Middle frontal gyrus (tissue), 1 donor: ENCODE data around the gene NUTM2E.
"Not testable (repeated sequence)": the region's sequence is repeated elsewhere in the genome, so short reads cannot be mapped to it uniquely, and the experiment has no call there.

ENCODE experiments used
- DNase-seq: peaks from one replicate; pipeline ENCODE4 v3.0.0-alpha.2; 2015; ENCODE audit warnings: low spot score; ENCODE audit errors: extremely low spot score

NUTM2E gene

GRCh38 chr10:79862803-79863202, 36.3 kb downstream of the NUTM2E start:
- DNase-seq: not testable (repeated sequence)

- not testable (repeated sequence) for DNase-seq
Measured at GRCh38 chr10:79866903-79867551, 40.5 kb downstream of the NUTM2E start.

- not testable (repeated sequence) for DNase-seq
Measured at GRCh38 chr10:79868023-79868422, 41.5 kb downstream of the NUTM2E start.

GRCh38 chr10:79869439-79870097, 43.0 kb downstream of the NUTM2E start:
- not testable (repeated sequence) for DNase-seq

GRCh38 chr10:79871729-79872128, 45.2 kb downstream of the NUTM2E start:
- DNase-seq: not testable (repeated sequence)
